CD4-positive, alpha-beta T cell treated with Interleukin-1 beta for 1 hour (primary cell): ENCODE data around the gene PSME3IP1.
"Not testable (repeated sequence)": the region's sequence is repeated elsewhere in the genome, so short reads cannot be mapped to it uniquely, and the experiment has no call there.

Experiments
- DNase-seq, 2 donors: peaks; one replicate each; pipeline ENCODE4 v3.0.0-alpha.2; 2020 to 2022

The PSME3IP1 gene

DNA sequence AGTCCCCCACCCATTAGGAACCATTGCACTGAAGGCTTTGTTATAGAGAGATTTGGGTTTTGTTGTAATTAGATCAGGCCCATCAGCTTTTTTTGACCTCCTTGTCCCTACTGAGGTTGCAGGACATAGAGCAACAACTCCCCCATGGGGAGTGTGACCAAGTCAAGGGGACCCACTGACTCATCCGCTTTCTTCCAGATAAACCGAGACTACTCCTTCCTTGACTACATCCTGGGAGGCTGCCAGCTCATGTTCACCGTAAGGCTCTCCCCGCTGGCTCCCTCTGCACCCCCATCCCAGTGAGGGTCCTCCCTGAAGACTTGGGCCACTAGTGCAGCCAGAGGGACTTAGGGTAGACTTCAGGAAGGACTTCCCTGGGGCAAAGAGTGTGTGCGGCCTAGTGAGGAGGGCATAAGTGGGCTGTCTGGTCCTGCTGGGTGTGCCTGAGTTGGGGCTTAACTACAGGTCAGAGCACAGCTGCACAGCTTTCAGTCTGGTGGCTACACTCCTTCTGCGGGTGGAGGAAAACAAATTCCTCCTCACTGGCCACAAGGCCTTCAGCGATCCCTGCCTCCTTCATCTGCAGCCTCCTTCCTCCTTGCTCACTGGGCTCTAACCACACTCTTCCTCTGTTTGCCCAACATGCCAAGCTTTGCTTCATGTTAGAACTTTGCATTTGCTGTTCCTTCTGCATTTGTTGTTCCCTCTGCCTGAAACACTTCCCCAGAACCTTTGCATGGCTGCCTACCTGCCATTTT is 62.4 kb downstream of the PSME3IP1 start:
- no peak for DNase-seq

GRCh38 chr16:57118461-57119084 is 67.3 kb downstream of the PSME3IP1 start:
- no peak for DNase-seq

DNA sequence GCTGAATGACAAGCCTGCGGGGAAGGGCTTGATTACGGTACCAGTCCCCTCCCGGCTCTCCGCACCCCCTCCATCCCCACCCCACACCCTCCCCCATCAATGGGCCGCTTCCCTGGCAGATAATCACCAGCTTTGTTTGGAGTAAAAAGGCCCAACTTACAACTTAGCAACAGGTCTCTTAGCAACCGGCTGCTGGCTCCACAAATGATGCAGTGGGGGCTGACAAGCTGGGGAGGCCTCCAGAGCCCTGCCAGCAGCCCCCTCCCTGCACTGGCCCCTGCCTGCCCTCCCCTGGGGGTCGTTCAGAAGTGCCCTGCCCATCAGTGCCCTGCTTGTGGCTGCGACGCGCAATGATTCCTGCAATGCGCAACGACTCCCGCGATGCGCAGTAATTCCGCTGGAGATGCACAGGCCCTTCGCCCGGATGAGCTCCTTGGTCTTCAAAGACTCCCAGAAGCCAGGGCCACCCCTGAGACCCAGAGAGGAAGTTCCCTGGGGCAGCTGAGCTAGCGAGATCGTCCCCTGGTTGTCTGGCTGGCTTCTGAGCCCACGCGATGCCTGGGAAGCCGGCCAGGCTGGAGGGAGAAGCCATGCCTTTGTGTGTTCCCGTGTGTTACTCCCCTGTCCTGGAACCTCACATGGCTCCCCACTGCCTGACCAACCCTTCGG is 70.2 kb downstream of the PSME3IP1 start:
- DNase-seq, result no peak

DNA sequence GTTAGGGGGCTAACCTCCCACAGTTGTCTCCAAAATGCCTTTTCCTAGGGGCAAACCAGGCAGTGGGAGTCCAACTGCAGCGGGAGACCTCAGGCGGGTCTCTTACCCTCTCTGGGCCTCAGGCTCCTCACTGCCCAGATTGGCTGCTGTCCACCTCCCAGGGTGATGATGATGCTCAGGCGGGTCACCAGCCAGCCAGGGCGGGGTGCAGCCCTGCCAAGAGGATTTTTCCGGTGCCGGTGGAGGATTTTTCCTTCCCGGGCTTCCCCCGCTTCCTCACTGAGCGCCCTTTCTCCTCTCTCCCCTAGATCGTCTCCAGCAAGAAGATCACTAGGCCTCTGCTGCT is 70.7 kb downstream of the PSME3IP1 start:
- DNase-seq, result no peak

DNA sequence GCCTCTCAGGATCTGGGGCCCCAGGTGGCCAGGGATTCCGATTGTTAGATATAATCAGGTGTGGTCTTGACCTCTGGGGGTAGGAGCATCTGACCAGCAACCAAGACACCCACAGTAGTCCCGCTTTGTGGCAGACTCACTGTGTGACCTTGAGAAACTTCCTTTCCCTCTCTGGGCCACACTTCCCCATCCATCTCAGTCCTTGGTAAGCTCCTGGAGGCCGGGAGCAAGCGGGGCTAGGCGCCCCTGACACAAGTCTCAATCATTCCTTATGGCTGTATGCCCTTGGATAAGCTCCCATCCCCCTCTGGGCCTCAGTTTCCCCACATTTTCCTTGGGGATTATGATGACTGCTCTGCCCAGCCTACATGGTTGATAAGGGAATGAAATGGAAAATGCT is 72.2 kb downstream of the PSME3IP1 start:
- DNase-seq, result no peak

GRCh38 chr16:57113042-57113453 is 72.8 kb downstream of the PSME3IP1 start:
- no peak for DNase-seq

- DNase-seq, result no peak
Measured at GRCh38 chr16:57112403-57113041, 73.3 kb downstream of the PSME3IP1 start.

DNA sequence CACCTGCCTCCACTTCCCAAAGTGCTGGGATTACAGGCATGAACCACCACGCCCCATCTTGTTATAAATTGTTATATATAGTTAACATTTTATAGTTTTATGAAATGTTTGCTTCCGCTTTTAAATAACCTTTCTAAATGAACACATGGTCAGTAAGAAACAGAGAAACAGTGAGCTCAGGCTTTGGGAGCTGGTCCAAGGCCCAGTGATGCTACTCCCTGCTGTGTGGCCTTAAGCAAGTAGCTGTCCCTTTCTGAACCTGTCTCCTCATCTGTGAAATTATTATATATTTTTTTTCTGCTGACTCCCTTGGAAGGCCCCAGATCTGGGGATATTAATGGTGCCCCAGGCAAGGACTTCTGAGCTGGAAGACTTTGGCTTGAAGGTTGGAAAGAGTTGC is 74.4 kb downstream of the PSME3IP1 start:
- DNase-seq, result no peak

- no peak for DNase-seq
Measured at GRCh38 chr16:57110937-57111336, 74.9 kb downstream of the PSME3IP1 start.

GRCh38 chr16:57109259-57110105 is 76.4 kb downstream of the PSME3IP1 start:
- DNase-seq, result not testable (repeated sequence)

DNA sequence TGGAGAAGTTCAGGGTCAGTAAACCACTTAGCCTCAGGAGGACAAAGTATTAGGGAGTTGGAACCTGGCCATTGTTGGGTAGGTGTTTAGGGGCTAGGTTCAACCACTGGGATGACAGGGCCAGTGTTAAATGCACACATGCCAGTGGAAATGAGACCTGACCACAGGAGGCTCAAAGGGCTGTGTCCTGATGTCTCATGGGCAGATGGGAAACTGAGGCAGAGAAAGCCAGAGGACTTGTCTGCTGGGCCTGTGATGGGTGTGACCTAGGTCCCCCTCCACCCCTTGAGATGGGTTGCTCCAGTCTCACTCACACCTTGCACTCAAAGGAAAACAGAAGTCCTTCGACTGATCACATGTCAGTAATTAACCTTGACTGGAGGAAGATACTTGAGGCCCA is 77.4 kb downstream of the PSME3IP1 start:
- DNase-seq, result no peak

GRCh38 chr16:57107321-57107922 is 78.4 kb downstream of the PSME3IP1 start:
- DNase-seq, result no peak

DNA sequence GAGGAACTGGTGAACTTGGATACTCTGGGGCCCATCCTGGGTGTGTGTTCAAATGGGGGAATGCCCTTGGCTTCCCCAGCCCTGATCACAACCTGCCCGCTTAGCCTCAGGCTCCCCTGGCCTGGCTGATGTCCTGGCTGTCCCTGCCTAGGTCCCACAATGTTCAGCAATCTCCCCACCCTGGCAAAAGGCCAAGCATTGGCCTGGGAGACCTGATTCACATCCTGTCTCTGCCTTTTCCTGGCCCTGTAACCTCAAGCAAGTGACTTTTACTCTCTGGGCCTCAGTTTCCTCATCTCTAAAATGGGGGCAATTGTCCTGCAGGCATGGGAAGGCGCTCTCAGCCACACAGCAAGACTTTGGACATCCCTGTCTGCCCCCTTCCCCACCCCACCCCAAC is 79.1 kb downstream of the PSME3IP1 start:
- no peak for DNase-seq

DNA sequence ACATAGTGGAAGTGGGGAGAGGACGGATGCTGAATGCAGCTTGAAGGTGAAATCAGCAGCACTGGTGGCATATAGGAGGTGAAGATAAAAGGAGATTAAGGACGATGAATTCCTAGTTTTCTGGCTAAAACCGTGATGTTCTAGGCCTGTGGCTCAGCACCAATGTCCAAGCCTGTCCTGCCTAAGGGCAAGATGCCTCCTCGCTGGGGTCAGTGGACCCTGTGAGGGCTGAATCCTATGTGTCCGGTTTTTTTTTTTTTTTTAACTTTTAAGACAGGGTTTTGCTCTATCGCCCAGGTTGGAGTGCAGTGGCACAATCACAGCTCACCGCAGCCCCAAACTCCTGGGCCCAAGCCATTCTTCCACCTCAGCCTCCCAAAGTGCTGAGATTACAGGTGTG is 80.7 kb downstream of the PSME3IP1 start:
- no peak for DNase-seq

DNA sequence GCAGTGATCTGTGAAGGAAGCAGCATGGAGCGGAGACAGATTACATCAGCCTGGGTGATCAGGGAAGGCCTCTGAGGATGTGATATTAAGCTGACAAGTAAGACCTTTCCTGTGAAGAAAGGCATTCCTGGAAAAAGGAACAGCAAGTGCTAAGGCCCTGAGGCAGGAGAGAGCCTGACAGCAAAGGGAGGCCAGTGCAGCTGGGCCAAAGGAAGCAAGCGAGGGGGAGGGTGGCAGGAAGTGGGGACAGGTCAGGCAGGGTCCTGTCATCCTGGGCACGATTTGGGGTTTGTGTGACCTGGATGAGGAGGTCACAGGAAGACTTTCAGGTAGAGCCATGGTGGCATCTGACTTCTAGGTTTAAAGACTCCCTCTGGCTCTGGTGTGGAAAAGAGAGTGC is 81.1 kb downstream of the PSME3IP1 start:
- DNase-seq, result no peak

DNA sequence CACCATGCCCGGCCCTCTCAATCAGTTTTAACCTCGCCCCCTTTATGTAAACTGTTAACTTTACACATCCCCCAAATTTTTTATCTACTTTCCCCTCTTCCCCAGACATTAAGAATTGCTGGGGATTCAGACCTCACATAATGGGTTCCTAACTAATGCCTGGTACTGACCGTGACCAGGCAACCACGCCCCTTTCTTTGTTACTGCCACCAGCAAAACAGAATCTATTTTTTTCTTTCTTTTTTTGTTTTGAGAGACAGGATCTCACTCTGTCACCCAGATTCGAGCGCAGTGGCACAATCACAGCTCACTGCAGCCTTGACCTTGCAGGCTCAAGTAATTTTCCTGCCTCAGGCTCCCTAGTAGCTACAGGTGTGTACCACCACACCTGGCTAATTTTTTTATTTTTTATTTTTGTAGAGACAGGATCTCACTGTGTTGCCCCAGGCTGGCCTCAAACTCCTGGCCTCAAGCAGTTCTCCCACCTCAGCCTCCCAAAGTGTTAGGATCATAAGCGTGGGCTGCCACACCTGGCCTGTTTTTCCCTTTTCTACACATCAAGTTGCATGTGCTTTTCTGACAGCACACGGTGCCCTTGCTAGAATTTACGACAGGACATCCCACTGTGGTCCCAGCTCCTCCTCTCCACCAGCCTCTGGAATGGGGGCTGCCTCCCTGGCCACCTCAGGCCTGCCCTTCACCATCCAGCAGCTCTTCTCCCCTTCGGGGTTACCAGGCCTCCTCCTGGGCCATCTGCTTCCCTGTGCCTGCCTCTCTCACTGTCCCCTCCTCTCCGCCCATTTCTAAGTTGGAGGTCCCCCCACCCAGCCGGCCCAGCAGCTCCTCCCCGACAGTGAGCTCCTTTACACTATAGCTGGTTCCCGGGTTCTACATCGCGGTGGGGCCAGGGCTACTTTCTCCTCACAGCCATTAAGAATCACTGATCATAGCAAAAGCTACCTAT is 82.7 kb downstream of the PSME3IP1 start:
- DNase-seq, result no peak
